Activated CD4-positive, alpha-beta T cell treated with anti-CD3 and anti-CD28 coated beads, Interleukin-2, amount 10 ng/mL, durations not matched to agents 7 days and 5 days (primary cell): ENCODE measurements around the gene ZFP36L2. TPM values are rescaled to one million over a fixed set of nuclear protein-coding genes. Genes with fewer than 3 reads are reported as not detected.

Experiments used
- CTCF ChIA-PET: fragments of 350-600 bp; sonication (Branson Sonifier 250); formaldehyde crosslinking; loops from one replicate; lab custom pipeline; 2021; ENCODE audit warnings: antibody characterized with exemption; lab: Charles Lee
- POLR2A ChIA-PET: fragments of 350-600 bp; sonication (Branson Sonifier 250); formaldehyde crosslinking; loops from one replicate; lab custom pipeline; 2021; ENCODE audit warnings: antibody characterized with exemption; lab: Charles Lee
- DNase-seq: peaks from one replicate; pipeline ENCODE4 v3.0.0-alpha.2; 2020
- H3K27ac Mint-ChIP-seq: one replicate; pipeline ENCODE4 v1.8.0; 2021; ENCODE audit warnings: mild to moderate bottlenecking, moderate library complexity, mixed read lengths
- H3K27me3 Mint-ChIP-seq: one replicate; pipeline ENCODE4 v1.8.0; 2021; ENCODE audit warnings: mixed read lengths
- H3K36me3 Mint-ChIP-seq: one replicate; pipeline ENCODE4 v1.8.0; 2021; ENCODE audit warnings: low read depth, mixed read lengths
- H3K4me1 Mint-ChIP-seq: one replicate; pipeline ENCODE4 v1.8.0; 2021; ENCODE audit warnings: mixed read lengths
- H3K4me3 Mint-ChIP-seq: one replicate; pipeline ENCODE4 v1.8.0; 2021; ENCODE audit warnings: mild to moderate bottlenecking, moderate library complexity, mixed read lengths
- H3K9me3 Mint-ChIP-seq: one replicate; pipeline ENCODE4 v1.8.0; 2021; ENCODE audit warnings: mixed read lengths
- total RNA-seq, 2 experiments: library from RNA; stranded (reverse); gene quantifications; one replicate each; pipeline ENCODE4 v1.2.3, GENCODE V29; 2021

Gene ZFP36L2
- total RNA-seq, 2 experiments from 2014 or later = 210 to 228 TPM

- peaks cover 3% of the 10 kb centered on the region for H3K27me3 Mint-ChIP-seq
Measured at GRCh38 chr2:43226955-43227829, 786 bp upstream of the ZFP36L2 start.

DNA sequence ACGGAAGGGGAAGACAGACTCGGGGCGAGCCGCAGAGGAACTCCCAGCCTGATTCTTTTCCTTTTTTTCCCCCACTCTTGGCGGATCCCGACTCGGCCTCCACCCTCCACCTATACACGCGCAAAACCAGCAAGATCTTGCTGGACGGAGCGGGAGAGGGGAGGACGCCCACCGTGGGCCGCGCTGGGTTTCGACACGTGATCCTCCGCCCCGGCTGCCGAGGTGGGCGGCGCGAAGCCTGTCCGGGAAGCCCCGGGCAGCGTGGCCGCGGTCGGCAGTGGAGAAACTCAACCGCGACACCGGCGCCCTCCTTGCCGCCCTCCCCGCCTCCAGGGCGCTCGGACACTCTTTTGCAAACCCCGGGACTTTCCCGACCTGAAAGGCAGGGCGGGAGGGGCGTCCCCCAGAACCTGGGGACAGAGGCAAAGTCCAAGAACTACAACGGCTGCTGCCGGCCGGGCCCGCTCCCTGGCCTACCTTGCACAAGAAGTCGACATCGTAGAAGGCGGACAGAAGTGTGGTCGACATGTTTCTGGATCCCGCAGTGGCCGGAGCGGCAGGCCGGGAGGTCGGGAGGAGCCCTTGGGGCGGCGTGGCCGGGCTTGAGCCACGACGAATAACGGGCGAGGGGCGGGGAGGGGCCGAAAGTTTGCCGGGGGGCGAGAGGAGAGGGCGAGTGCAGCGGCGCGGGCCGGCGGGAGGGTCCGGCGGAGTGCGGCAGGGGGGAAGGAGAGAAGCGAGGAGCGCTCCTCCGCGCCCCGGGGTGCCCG lies 433 bp downstream of the ZFP36L2 start:
- Mint-ChIP-seq H3K9me3 (no peaks in the 10 kb centered on the region), H3K36me3 (peaks cover 51% of the 10 kb centered on the region), H3K4me1 (peaks cover 32% of the 10 kb centered on the region)

More at GRCh38 chr2:43226955-43227829, 786 bp upstream of the ZFP36L2 start:
- Mint-ChIP-seq H3K36me3 (peaks cover 43% of the 10 kb centered on the region), H3K4me3 (peak overlapping the region; percentile 82), H3K27ac (peak overlapping the region; percentile 91), H3K9me3 (no peaks in the 10 kb centered on the region), H3K4me1 (peaks cover 26% of the 10 kb centered on the region)
- peak; percentile 63 for DNase-seq
- ChIA-PET CTCF (interaction anchor here (1.0 to 29.8 kb wide), 9 partner anchors 9 to 280 kb away, joined by 3 to 525 read pairs (median 4); no protein-coding TSS in a partner anchor), POLR2A (interaction anchor here (1.1 to 3.7 kb wide), 2 partner anchors 32 to 94 kb away, joined by 6 to 18 read pairs; no protein-coding TSS in a partner anchor)

DNA sequence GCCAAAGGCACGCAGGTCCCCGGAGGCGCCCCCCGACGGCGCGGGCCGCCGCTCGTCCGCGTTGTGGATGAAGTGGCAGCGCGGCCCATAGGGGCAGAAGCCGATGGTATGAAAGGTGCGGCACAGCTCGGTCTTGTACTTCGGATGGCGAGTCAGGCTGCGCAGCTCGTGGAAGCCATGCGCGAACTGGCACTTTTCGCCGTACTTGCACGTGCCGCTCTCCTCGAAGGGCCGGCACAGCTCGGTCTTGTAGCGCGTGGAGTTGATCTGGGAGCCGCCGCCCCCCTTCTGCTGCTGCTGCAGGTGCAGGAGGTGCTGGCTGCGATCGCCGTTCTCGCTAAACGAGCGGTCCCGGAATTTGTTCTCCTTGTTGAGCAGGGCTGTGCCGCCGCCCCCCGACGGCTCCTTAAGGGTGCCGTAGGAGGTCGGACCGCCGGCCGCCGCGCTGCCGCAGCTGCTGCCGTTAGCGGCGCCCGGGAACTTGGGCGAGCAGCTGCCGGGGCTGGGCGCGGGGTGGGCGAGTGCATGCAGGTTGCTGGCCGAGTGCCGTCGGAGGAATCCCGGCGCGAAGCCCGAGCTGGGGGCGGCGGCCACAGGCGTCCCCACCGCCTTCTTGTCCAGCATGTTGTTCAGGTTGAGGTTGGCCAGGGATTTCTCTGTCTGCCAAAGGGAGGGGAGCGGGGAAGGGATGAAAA lies 1.2 kb downstream of the ZFP36L2 start:
- Mint-ChIP-seq H3K27me3 (peaks cover 3% of the 10 kb centered on the region), H3K36me3 (peaks cover 53% of the 10 kb centered on the region), H3K4me1 (peaks cover 37% of the 10 kb centered on the region), H3K9me3 (no peaks in the 10 kb centered on the region), H3K4me3 (peak overlapping the region; percentile 99), H3K27ac (peak overlapping the region; percentile 95)
- ChIA-PET CTCF (interaction anchor here (0.8 to 29.8 kb wide), 10 partner anchors 9 to 267 kb away, joined by 3 to 525 read pairs (median 4); no protein-coding TSS in a partner anchor), POLR2A (interaction anchor here (0.5 to 3.7 kb wide), 5 partner anchors 90 to 552 kb away, joined by 3 to 18 read pairs (median 5); no protein-coding TSS in a partner anchor)
- DNase-seq = peak; percentile 79

More for the DNA sequence above, 433 bp downstream of the ZFP36L2 start:
- H3K4me3 Mint-ChIP-seq = peak overlapping the region; percentile 99
- DNase-seq = peak; percentile 70
- peak overlapping the region; percentile 95 for H3K27ac Mint-ChIP-seq
- peaks cover 3% of the 10 kb centered on the region for H3K27me3 Mint-ChIP-seq
- ChIA-PET POLR2A (interaction anchor here (0.8 to 3.7 kb wide), 3 partner anchors 31 to 93 kb away, joined by 3 to 18 read pairs (median 6); no protein-coding TSS in a partner anchor), CTCF (interaction anchor here (1.0 to 29.8 kb wide), 9 partner anchors 34 to 279 kb away, joined by 3 to 525 read pairs (median 5); no protein-coding TSS in a partner anchor)

GRCh38 chr2:43224571-43225092 lies 1.8 kb downstream of the ZFP36L2 start:
- peak overlapping the region; percentile 95 for H3K27ac Mint-ChIP-seq
- H3K4me3 Mint-ChIP-seq = peak overlapping the region; percentile 99
- H3K4me1 Mint-ChIP-seq = peaks cover 40% of the 10 kb centered on the region
- no peaks in the 10 kb centered on the region for H3K9me3 Mint-ChIP-seq
- peaks cover 54% of the 10 kb centered on the region for H3K36me3 Mint-ChIP-seq
- POLR2A ChIA-PET = interaction anchor here (0.5 to 1.5 kb wide), 4 partner anchors 89 to 552 kb away, joined by 3 to 8 read pairs (median 4); no protein-coding TSS in a partner anchor
- CTCF ChIA-PET = interaction anchor here (0.7 to 29.8 kb wide), 13 partner anchors 9 to 366 kb away, joined by 3 to 525 read pairs (median 4); no protein-coding TSS in a partner anchor
- H3K27me3 Mint-ChIP-seq = peaks cover 3% of the 10 kb centered on the region
- DNase-seq = peak; percentile 38

DNA sequence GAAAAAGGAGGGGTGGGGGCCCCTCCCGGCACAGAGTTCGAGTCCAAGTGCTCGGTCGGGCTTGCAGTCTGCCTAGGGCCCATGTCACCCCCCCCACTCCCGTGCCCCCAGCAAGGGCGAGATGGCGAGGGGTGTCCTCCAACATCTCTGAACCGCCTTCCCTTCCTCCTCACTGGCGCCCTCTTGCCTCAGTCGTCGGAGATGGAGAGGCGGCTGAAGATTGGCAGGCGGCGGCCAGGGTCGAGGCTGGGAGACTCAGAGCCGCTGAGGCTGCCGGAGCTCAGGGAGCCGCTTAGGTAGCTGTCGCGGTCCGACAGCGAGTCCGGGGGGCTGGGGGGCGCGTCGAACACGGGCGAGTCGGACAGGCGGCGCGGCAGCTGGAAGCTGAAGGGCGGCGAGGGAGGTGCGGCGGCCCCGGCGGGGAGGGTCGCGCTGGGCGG lies 2.3 kb downstream of the ZFP36L2 start:
- Mint-ChIP-seq H3K4me1 (peaks cover 39% of the 10 kb centered on the region), H3K27me3 (peaks cover 3% of the 10 kb centered on the region), H3K4me3 (peak overlapping the region; percentile 99), H3K36me3 (peaks cover 53% of the 10 kb centered on the region), H3K27ac (peak overlapping the region; percentile 99), H3K9me3 (no peaks in the 10 kb centered on the region)
- ChIA-PET CTCF (interaction anchor here (0.7 to 29.8 kb wide), 13 partner anchors 8 to 365 kb away, joined by 3 to 525 read pairs (median 3); no protein-coding TSS in a partner anchor), POLR2A (interaction anchor here (1.5 kb wide), 1 partner anchor 90 kb away, joined by 8 read pairs; no protein-coding TSS in a partner anchor)
- DNase-seq = peak; percentile 84

DNA sequence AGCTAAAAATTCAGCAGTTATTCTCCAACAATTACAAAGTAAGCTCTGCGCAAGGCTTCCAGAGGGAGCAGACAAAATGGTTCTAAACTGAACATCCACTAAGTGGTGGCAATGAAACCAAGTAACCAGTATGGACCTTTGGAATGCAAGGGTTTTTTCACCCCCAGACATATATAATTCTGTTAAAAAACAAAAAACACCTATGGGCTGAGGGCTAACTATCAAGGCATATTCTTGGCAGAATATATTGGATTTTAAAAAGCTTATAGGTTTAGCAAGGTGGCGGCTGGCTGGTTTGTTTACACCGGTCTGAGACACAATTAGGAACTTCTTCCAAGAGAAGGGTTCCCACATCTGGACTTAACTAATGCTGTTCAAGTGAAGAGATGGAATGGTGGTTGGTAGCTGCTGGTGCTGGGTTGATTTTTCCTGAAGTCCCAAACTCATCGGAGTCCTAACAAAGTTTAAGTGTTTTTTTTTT lies 2.8 kb downstream of the ZFP36L2 start:
- DNase-seq = no peak
- H3K27ac Mint-ChIP-seq = peak overlapping the region; percentile 99
- no peaks in the 10 kb centered on the region for H3K9me3 Mint-ChIP-seq

GRCh38 chr2:43222475-43223309 lies 3.7 kb downstream of the ZFP36L2 start:
- ChIA-PET CTCF (interaction anchor here (0.5 to 29.8 kb wide), 9 partner anchors 29 to 398 kb away, joined by 3 to 525 read pairs (median 3); no protein-coding TSS in a partner anchor), POLR2A (interaction anchor here (0.6 to 0.7 kb wide), 2 partner anchors 10 to 86 kb away, joined by 3 to 4 read pairs; no protein-coding TSS in a partner anchor)
- Mint-ChIP-seq H3K27me3 (peaks cover 3% of the 10 kb centered on the region), H3K4me3 (peak overlapping the region; percentile 100), H3K27ac (peak overlapping the region; percentile 97), H3K36me3 (peaks cover 53% of the 10 kb centered on the region), H3K4me1 (peaks cover 37% of the 10 kb centered on the region), H3K9me3 (no peaks in the 10 kb centered on the region)
- no peak for DNase-seq

More for the DNA sequence above, 2.8 kb downstream of the ZFP36L2 start:
- Mint-ChIP-seq H3K36me3 (peaks cover 53% of the 10 kb centered on the region), H3K4me3 (peak overlapping the region; percentile 99), H3K4me1 (peaks cover 38% of the 10 kb centered on the region), H3K27me3 (peaks cover 3% of the 10 kb centered on the region)
- ChIA-PET POLR2A (interaction anchor here (1.5 kb wide), 1 partner anchor 90 kb away, joined by 8 read pairs; no protein-coding TSS in a partner anchor), CTCF (interaction anchor here (0.6 to 29.8 kb wide), 8 partner anchors 43 to 1224 kb away, joined by 3 to 525 read pairs (median 3); no protein-coding TSS in a partner anchor)

GRCh38 chr2:43221763-43222474 lies 4.5 kb downstream of the ZFP36L2 start:
- DNase-seq = peak; percentile 67
- H3K9me3 Mint-ChIP-seq = no peaks in the 10 kb centered on the region
- peaks cover 3% of the 10 kb centered on the region for H3K27me3 Mint-ChIP-seq
- POLR2A ChIA-PET = interaction anchor here (0.6 to 0.7 kb wide), 2 partner anchors 9 to 85 kb away, joined by 3 to 4 read pairs; no protein-coding TSS in a partner anchor
- peak overlapping the region; percentile 97 for H3K27ac Mint-ChIP-seq
- H3K4me3 Mint-ChIP-seq = peak overlapping the region; percentile 100
- CTCF ChIA-PET = interaction anchor here (0.6 to 29.8 kb wide), 8 partner anchors 28 to 360 kb away, joined by 3 to 525 read pairs (median 4); no protein-coding TSS in a partner anchor
- peaks cover 43% of the 10 kb centered on the region for H3K4me1 Mint-ChIP-seq
- peaks cover 53% of the 10 kb centered on the region for H3K36me3 Mint-ChIP-seq

DNA sequence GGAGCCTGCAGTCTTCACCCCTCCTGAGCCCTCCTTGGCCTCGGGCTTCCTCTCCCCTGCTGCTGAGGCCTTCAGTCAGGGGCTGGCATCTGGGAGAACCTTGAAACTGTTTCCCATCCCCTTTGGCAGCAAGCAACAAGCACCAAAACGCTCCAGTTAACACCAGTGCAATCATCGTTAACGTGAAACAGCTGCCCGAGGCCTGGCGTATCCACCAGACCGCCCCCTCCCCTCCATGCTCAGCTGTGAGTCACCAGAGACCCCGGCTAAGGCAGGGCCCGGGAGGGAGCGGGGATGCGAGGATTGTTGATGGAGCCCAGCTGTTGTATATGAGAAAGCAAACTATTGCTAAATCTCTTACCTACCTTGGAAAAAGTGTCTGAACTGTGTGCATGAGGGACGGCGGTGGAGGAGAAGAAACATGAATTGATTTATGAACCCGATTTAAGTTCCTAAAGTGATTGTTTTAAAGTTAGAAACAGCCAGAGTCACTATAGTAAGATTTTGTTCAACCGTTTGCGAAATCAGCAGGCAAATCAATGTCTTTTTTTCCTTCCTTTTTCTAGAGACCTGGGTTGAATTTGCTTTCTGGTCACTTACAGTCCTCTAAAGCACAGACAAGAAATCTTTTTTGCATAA lies 5.2 kb downstream of the ZFP36L2 start:
- peak; percentile 44 for DNase-seq

More for the DNA sequence above, 5.2 kb downstream of the ZFP36L2 start:
- peak overlapping the region; percentile 97 for H3K27ac Mint-ChIP-seq
- ChIA-PET POLR2A (interaction anchor here (1.3 kb wide), 1 partner anchor 81 kb away, joined by 5 read pairs; no protein-coding TSS in a partner anchor), CTCF (interaction anchor here (1.2 to 29.8 kb wide), 2 partner anchors 29 to 89 kb away, joined by 3 to 525 read pairs; no protein-coding TSS in a partner anchor)
- H3K27me3 Mint-ChIP-seq = peaks cover 3% of the 10 kb centered on the region
- peak overlapping the region; percentile 100 for H3K4me3 Mint-ChIP-seq
- H3K9me3 Mint-ChIP-seq = no peaks in the 10 kb centered on the region
- peaks cover 45% of the 10 kb centered on the region for H3K4me1 Mint-ChIP-seq
- H3K36me3 Mint-ChIP-seq = peaks cover 53% of the 10 kb centered on the region
